GM21825 (cell line): ENCODE results near the gene PAX7.
"Not testable (repeated sequence)": the region's sequence is repeated elsewhere in the genome, so short reads cannot be mapped to it uniquely, and the experiment has no call there.

Experiments
- ATAC-seq: cut with Tn5 transposase; IDR thresholded peaks from one replicate; pipeline ENCODE4 v1.9.1; 2021; ENCODE audit warnings: mild to moderate bottlenecking, moderate library complexity; ENCODE audit not compliant: unreplicated experiment

Gene PAX7

GRCh38 chr1:18657506-18658201, 27.0 kb downstream of the PAX7 start:
- ATAC-seq: no peak

DNA sequence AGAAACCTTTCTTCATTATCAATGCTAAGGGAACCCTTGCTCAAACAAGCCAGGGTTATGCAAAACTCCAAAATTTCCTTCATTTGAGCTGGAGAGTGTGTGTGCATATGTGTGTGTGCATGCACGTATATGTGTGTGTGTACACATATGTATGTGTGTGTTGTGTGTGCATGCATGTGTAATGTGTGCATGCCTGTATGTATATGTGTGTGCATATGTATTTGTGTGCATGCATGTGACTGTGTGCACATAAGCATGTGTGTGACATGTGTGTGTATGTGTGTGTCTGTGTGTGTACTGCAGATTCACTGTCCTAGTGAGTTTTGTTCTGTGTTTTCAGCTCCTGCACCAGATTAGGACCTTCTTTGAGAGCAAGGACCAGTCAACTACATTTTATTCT, 28.2 kb downstream of the PAX7 start:
- ATAC-seq: no peak

- ATAC-seq: no peak
These were observed 31.0 kb downstream of the PAX7 start for GRCh38 chr1:18661404-18662285.

- ATAC-seq: no peak
These were observed 31.6 kb downstream of the PAX7 start for GRCh38 chr1:18662286-18662639.

DNA sequence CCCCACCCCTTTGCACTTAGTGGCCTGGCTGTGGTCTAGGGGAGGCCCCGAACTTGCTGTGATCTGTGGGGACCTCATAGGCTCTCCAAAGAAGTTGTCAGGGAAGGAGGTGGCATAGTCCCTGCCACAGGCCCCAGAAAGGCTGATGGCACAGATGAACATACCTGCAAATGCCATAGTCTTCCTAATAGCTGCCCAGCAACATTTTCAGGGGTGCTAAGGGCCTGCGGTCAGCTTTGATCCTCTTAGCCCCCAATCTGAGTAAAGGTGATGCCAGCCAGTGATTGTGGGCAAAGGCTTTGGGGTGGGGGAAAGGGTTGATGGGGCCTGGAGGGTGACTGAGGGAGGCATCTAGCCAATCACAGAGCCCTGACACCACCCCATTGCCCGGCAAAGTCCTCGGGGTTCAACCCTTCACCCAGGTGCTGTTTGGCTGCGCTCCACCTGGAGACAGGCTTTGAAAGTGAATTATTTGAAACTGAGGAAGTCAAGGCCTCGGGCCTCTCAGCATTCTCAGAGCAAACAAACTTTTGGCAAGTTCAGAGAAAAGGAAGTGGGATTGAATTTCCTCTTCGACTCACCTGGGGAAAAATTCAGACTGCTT, 35.8 kb downstream of the PAX7 start:
- ATAC-seq: no peak

DNA sequence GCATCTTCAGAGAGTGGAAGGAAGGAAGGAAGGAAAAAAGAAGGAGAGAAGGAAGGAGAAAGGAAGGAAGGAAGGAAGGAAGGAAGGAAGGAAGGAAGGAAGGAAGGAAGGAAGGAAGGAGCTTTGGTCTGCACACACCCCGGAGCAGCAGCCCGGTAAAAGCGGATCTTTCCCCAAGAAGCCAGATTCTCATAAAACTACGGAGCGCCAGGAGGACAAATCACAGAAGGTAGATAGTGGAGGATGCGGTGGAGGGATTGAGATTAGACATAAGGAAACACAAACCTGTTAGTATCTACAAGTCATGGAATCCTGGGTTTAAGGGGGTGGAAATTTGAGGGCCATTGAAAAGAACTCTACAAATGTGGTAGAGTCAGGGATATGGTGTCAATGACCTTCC, 36.7 kb downstream of the PAX7 start:
- no peak for ATAC-seq

DNA sequence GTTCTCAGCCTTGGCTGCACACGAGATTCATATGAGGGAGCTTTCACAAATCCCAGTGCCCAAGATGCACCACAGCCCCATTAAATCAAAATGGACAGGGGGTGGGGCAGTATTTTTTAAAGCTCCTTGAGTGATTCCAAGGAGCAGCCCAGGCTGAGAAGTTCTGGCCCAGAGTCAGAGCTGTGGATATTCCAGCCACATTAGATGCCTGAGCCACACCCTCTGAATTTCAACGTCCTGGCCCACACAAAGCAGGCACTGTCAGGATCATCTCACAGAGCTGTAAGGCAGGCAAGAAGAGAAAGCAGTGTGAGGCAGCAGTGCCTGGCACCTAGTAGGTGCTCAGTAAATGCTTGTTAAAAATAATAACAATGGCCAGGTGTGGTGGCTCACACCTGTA, 37.4 kb downstream of the PAX7 start:
- ATAC-seq: no peak

DNA sequence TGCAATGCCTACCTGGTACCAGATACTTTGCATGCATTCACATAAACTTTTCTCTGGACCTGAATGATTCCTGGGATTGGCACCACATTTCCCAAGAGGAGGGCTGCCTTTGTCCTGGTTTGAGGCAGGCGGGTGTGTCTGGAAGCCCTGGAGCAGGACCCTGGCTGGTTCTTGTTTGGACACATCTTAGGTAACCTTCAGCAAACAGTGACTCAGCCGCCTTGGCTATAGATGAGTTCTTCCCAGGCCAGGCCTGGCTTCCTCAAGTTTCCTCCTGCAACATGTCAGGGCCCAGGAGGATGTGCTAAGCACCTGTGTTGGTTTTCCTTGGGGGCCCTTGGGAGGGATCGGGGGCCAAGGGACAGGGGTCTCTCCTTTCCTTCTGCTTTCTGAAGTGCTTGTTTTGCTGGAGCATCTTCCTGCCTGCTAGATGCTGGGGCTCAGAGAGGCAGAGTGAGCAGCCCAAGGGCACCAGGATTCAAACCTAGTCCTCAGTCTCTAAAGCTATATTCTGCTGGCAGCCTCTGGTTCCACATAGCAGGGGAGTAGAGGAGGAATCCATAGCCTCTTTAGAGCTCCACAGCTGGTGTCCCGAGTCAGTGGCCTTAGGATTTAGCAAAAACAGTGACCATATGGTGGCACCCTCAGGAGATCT, 38.2 kb downstream of the PAX7 start:
- no peak for ATAC-seq

DNA sequence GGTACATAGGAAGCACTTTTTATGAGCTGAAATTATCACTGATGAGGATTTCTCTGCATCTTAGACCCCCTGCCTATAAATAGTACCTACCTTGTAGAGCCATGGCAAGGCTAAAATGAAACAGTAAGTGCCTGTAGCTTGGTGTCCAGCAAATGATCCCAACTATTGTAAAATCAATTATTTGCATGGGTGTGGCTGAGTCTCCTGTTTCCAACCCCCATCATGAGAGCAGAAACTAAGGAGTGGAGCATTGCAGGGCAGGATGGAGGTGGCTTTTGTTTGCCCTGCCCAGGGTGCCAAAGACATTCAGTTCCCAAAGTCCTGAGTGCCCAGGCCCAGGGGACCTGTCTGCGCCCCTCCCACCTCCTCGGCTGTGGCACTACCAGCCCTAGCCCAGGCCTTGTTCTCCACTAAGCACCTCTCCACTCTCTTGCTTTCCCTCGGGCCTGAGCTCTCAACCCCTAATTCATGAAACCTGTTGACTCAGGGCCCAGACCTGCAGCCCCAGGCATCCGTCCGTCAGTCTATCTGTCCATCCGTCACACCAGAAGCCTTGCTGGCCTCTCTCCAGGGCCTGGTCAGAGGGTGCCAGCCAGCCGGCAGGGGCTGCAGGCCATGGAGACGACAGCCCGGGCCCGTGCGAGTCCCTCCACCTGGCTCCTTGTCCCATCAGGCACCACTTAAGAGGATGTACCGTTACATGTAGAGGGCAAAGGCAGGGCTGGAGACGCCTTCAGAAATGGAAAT, 39.6 kb downstream of the PAX7 start:
- ATAC-seq: no peak

GRCh38 chr1:18670868-18671225, 40.2 kb downstream of the PAX7 start:
- no peak for ATAC-seq

DNA sequence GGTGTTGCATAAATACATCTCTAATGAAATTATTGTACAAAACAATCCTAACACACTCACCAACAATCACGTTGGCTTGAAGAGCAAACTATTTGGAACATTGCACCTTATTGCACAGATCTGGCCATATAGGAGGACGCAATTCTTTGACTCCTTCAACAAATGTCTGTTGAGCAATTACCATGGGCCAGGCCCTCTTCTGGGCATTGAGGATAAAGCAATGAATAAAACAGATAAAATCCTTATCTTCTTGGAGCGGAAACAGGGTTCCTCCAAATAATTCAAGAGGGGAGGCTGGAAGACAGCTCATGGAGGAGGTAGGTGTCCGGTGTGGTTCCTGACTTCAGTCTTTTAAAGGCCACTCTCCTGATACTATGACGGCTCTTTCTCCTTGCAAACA, 43.3 kb downstream of the PAX7 start:
- no peak for ATAC-seq

DNA sequence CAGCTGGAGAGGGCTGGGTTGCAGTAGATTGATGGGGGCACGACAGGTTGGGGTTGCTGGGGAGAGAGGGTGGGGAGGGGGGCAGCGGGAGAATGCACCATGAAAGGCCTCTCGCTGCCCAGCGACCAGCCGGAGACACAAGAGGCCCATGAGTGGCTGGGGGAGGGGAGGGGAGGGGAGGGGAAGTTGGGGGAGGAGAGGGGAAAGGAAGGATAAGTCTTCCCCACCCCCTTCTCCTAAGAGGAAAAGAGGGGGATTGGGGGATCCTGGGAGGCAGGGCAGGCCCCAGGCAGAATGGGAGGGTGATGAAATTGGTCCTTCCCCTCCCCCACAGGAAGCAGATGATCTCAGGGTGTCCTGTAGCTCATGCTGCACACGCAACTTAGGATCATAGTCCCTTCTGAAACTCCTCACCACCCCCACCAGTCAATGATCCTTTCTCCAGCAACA, 45.7 kb downstream of the PAX7 start:
- no peak for ATAC-seq

DNA sequence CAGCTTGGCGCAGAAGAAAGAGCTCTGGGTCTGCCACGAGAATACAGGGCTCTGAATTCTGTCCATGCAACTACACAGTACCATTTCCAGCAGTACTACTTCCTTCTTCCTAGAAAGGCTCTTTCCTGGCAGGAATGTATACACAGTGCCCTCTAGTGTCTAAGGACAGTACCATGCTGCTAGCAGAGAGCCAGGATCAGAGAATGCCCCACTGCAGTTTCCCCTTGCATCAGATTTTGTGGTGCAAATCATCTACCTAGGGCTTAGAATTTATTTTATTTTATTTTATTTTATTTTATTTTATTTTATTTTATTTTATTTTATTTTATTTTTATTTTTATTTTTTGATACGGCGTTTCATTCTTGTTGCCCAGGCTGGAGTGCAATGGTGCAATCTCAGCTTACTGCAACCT, 50.8 kb downstream of the PAX7 start:
- no peak for ATAC-seq

DNA sequence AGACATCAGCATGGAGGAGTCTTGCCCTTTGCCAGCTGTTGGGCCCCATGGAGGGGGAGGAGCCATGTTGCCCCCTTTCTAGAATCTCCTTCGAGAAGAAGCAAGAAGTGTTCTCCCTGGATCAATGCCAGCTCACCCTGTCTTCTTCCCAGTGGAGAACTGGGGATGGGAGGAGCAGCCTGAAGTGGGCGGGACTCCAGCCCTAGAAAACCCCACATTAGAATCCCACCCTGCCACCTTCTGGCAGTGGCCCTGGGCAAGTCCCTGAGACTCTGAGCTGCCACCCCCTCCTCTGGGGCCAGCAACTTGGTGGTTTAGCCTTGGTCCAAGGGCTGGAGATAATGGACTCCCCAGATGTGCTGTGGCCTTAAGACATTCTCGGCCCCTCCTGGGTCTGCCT, 51.7 kb downstream of the PAX7 start:
- ATAC-seq: no peak

DNA sequence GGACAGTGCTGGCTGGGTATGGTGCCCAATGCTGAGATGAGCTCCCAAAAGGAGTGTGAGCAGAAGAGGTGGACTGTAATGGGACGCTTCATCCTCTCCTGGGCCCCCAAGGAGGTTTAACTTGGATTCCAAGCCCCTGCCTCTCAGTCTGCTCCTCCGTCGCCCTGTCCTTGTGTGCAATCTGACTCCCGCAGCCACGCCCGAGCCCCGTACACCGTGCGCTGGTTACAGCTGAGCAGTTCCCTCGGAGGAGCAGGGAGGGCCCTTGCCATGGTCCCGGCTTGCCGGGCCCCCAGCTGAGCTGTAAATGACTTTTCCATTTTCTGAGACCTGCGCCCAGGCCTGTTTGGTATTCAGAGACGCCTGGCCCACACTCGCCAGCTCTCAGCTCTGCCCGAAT, 53.7 kb downstream of the PAX7 start:
- ATAC-seq: no peak

GRCh38 chr1:18686540-18686939, 55.9 kb downstream of the PAX7 start:
- no peak for ATAC-seq

GRCh38 chr1:18687273-18687672, 56.6 kb downstream of the PAX7 start:
- ATAC-seq: no peak

DNA sequence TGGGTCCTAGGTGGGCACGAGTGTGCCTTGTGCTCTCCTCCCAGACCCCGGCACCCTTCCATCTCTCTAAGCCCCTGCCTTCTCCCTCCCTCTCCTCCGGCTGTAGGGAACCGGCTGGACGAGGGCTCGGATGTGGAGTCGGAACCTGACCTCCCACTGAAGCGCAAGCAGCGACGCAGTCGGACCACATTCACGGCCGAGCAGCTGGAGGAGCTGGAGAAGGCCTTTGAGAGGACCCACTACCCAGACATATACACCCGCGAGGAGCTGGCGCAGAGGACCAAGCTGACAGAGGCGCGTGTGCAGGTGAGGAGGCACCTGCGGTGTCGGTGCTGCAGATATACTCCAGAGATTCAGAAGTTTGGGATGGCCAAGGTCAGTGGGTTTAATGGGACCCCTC, 61.0 kb downstream of the PAX7 start:
- ATAC-seq: no peak

DNA sequence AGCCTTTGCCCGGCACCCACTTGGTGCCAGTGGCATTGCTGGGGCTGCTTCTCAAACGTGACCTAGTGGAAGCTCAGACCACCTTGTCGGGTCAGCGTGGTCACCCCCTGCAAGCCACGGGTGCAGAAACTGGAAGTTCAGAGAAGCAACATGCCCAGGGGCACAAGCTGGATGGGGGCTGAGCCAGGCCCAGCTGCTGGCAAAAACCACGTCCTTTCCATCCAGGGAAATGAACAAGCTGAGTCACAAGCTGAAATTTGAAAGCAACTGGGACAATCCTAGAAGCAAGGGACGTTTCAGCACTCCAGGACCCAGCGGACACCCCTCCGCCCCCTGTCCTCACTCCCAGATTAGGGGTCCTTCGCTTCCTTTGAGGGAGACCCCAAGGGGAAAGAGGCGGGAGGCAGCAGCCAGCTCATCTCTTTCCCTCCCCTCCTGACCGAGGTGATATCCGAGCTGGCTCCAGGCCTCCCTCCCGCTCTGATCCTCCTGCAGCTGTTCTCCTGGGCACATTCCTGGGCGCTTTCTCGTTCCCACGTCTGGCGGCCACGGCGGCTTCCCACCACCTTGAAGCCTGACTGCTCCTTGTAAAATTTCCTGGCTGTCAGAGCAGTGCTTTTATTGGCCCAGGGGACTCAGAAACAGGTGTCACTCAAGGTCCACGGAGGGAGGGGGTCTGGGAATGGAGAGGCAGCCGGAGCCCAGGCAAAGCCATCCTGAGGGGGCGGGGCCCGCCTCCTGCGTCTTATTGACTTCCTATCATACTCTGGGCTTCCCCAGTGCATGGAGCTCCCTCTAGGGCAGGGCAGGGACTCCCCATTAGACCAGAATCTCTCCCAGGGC, 62.8 kb downstream of the PAX7 start:
- ATAC-seq: no peak

DNA sequence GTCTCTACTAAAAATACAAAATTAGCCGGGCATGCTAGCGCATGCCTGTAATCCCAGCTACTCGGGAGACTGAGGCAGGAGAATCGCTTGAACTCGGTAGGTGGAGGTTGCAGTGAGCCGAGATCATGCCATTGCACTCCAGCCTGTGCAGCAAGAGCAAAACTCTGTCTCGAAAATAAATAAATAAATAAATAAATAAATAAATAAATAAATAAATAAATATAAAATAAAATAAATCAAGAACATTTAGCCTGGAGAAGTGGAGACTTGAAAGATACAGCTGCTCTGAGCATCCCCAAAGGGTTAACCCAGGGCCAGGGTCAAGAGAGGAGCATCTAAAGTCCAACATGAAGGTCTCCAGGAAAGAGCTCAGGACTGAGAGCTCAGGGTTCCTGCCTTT, 63.6 kb downstream of the PAX7 start:
- not testable (repeated sequence) for ATAC-seq
